SK-N-SH (cell line): ENCODE measurements around the gene CDC45. TPM values are rescaled to one million over a fixed set of nuclear protein-coding genes. Genes with fewer than 3 reads are reported as not detected.

Experiments
- CTCF ChIA-PET: fragments of 300-600, 350-600 bp; formaldehyde crosslinking; extraction: SDS; loops from one replicate; lab custom pipeline; 2021; lab: Yijun Ruan, JAX
- POLR2A ChIA-PET: fragments of 350-600 bp; sonication (Branson Sonifier 250); formaldehyde crosslinking; extraction: SDS; loops from one replicate; lab custom pipeline; 2020; ENCODE audit warnings: antibody characterized with exemption, inconsistent platforms; lab: Yijun Ruan, JAX
- DNase-seq: peaks from one replicate; pipeline ENCODE4 v3.0.0; 2012
- H2AFZ ChIP-seq: fragments of 200-600 bp; sonication (generic); 2 replicates; pipeline ENCODE4 v1.8.1; 2016; ENCODE audit warnings: antibody characterized with exemption, mild to moderate bottlenecking, low read depth
- H3F3A ChIP-seq: fragments of 200-600 bp; sonication (generic); replicated peaks from 2 replicates; pipeline ENCODE3; 2016; ENCODE audit warnings: antibody characterized with exemption, mild to moderate bottlenecking; ENCODE audit not compliant: insufficient read depth
- H3K27ac ChIP-seq, 2 experiments: fragments of 200-500 bp in 1 of 2; fragments of 200-600 bp in 1 of 2; sonication (Bioruptor generic) in 1 of 2; sonication (generic), shearing (Covaris generic) in 1 of 2; 2 replicates each; pipeline versions ENCODE4 v1.5.1 to v1.6.1; 2014 to 2016; ENCODE audit warnings: low read depth in 2 of 2, inconsistent platforms in 1 of 2, low read length in 1 of 2, mild to moderate bottlenecking in 1 of 2, mixed read lengths in 1 of 2
- H3K27me3 ChIP-seq: fragments of 200-600 bp; sonication (generic), shearing (Covaris generic); 2 replicates; pipeline ENCODE4 v1.6.1; 2016; ENCODE audit warnings: mixed run types; ENCODE audit not compliant: insufficient read depth
- H3K36me3 ChIP-seq, 2 experiments: fragments of 200-500 bp in 1 of 2; fragments of 200-600 bp in 1 of 2; sonication (Bioruptor generic) in 1 of 2; sonication (generic) in 1 of 2; replicated peaks in 1 of 2; 2 replicates each; pipeline versions ENCODE3 to v1.5.1; 2014 to 2016; ENCODE audit warnings: low read length in 1 of 2, mild to moderate bottlenecking in 1 of 2; ENCODE audit not compliant: insufficient read depth in 2 of 2, control insufficient read depth in 1 of 2
- H3K4me1 ChIP-seq, 2 experiments: fragments of 200-500 bp in 1 of 2; fragments of 200-600 bp in 1 of 2; sonication (Bioruptor generic) in 1 of 2; sonication (generic), shearing (Covaris generic) in 1 of 2; 2 replicates each; pipeline versions ENCODE4 v1.5.1 to v1.6.1; 2014 to 2016; ENCODE audit warnings: low read depth in 1 of 2, low read length in 1 of 2, mixed run types in 1 of 2; ENCODE audit not compliant: insufficient read depth in 2 of 2, control insufficient read depth in 1 of 2
- H3K4me2 ChIP-seq: fragments of 200-600 bp; sonication (generic), shearing (Covaris generic); 2 replicates; pipeline ENCODE4 v1.6.1; 2017; ENCODE audit warnings: mixed run types
- H3K4me3 ChIP-seq, 2 experiments: fragments of 200-500 bp in 1 of 2; fragments of 200-600 bp in 1 of 2; sonication (Bioruptor generic) in 1 of 2; sonication (generic), shearing (Covaris generic) in 1 of 2; 2 replicates each; pipeline versions ENCODE4 v1.5.1 to v1.8.1; 2014 to 2016; ENCODE audit warnings: low read depth in 2 of 2, inconsistent platforms in 1 of 2, low read length in 1 of 2, mild to moderate bottlenecking in 1 of 2, mixed read lengths in 1 of 2, moderate library complexity in 1 of 2
- H3K79me2 ChIP-seq: fragments of 200-600 bp; sonication (generic); 2 replicates; pipeline ENCODE4 v1.8.1; 2017; ENCODE audit warnings: mild to moderate bottlenecking; ENCODE audit not compliant: insufficient read depth
- H3K9ac ChIP-seq: fragments of 200-600 bp; sonication (generic); 2 replicates; pipeline ENCODE4 v1.6.1; 2017; ENCODE audit warnings: mixed run types
- H3K9me2 ChIP-seq: fragments of 200-600 bp; sonication (generic); 2 replicates; pipeline ENCODE4 v1.6.1; 2017; ENCODE audit warnings: mixed run types
- H3K9me3 ChIP-seq: fragments of 200-600 bp; sonication (generic); 2 replicates; pipeline ENCODE4 v1.6.1; 2017; ENCODE audit warnings: mixed run types, mild to moderate bottlenecking, moderate library complexity
- H4K20me1 ChIP-seq: fragments of 200-600 bp; sonication (generic); 2 replicates; pipeline ENCODE4 v1.6.1; 2017; ENCODE audit warnings: mild to moderate bottlenecking, mixed run types; ENCODE audit not compliant: insufficient read depth
- EP300 ChIP-seq, 2 experiments: IDR thresholded peaks; 2 replicates each; pipeline versions ENCODE4 v1.4.0 to v1.6.1; 2012; ENCODE audit warnings: borderline replicate concordance in 1 of 2, low read depth in 1 of 2, low read length in 1 of 2
- EZH2phosphoT487 ChIP-seq: fragments of 200-600 bp; sonication (generic); IDR thresholded peaks from 2 replicates; pipeline ENCODE4 v1.6.1; 2017; ENCODE audit warnings: low read depth, mixed run types, mild to moderate bottlenecking, antibody characterized with exemption, moderate library complexity, borderline replicate concordance
- FOSL2 ChIP-seq: IDR thresholded peaks from 2 replicates; pipeline ENCODE4 v1.4.0; 2012; ENCODE audit warnings: low read depth, mild to moderate bottlenecking, moderate library complexity, borderline replicate concordance
- FOXJ3 ChIP-seq: sonication (generic); formaldehyde crosslinking; IDR thresholded peaks from 2 replicates; pipeline ENCODE4 v1.5.1; 2020; ENCODE audit warnings: mild to moderate bottlenecking, missing genetic modification reagents
- FOXM1 ChIP-seq: IDR thresholded peaks from 2 replicates; pipeline ENCODE4 v1.4.0; 2012; ENCODE audit warnings: low read depth, mild to moderate bottlenecking
- GABPA ChIP-seq: IDR thresholded peaks from 2 replicates; pipeline ENCODE4 v1.4.0; 2012; ENCODE audit warnings: low read depth, mild to moderate bottlenecking
- GATA2 ChIP-seq: sonication (generic); formaldehyde crosslinking; IDR thresholded peaks from 2 replicates; pipeline ENCODE4 v1.5.0; 2020; ENCODE audit warnings: mild to moderate bottlenecking, missing genetic modification reagents
- JUND ChIP-seq: IDR thresholded peaks from 2 replicates; pipeline ENCODE4 v1.4.0; 2012
- MAX ChIP-seq: IDR thresholded peaks from 2 replicates; pipeline ENCODE4 v1.4.0; 2012; ENCODE audit warnings: low read depth
- MEF2A ChIP-seq: IDR thresholded peaks from 2 replicates; pipeline ENCODE4 v1.4.0; 2012; ENCODE audit warnings: low read depth, borderline replicate concordance
- MXI1 ChIP-seq: IDR thresholded peaks from 2 replicates; pipeline ENCODE4 v1.6.1; 2012; ENCODE audit warnings: mild to moderate bottlenecking, low read depth, low read length, improper control_type of control experiment
- NFIC ChIP-seq: IDR thresholded peaks from 2 replicates; pipeline ENCODE4 v1.4.0; 2012; ENCODE audit warnings: borderline replicate concordance
- NRF1 ChIP-seq: IDR thresholded peaks from 2 replicates; pipeline ENCODE4 v1.6.1; 2012; ENCODE audit warnings: low read depth, mild to moderate bottlenecking, low read length
- POLR2AphosphoS5 ChIP-seq: IDR thresholded peaks from 2 replicates; pipeline ENCODE4 v1.6.1; 2012; ENCODE audit warnings: low read depth, low read length
- RCOR1 ChIP-seq: fragments of 150-350 bp; IDR thresholded peaks from 2 replicates; pipeline ENCODE4 v1.6.1; 2017; ENCODE audit warnings: antibody characterized with exemption, low read length
- RXRA ChIP-seq: IDR thresholded peaks from 2 replicates; pipeline ENCODE4 v1.4.0; 2012; ENCODE audit warnings: low read depth, mild to moderate bottlenecking, borderline replicate concordance
- TCF12 ChIP-seq: IDR thresholded peaks from 2 replicates; pipeline ENCODE4 v1.4.0; 2012
- TEAD4 ChIP-seq: IDR thresholded peaks from 2 replicates; pipeline ENCODE4 v1.4.0; 2012; ENCODE audit warnings: mild to moderate bottlenecking, borderline replicate concordance; ENCODE audit not compliant: insufficient read depth
- USF1 ChIP-seq: IDR thresholded peaks from 2 replicates; pipeline ENCODE4 v1.4.0; 2012; ENCODE audit warnings: low read depth, borderline replicate concordance
- USF2 ChIP-seq: fragments of 150-350 bp; IDR thresholded peaks from 2 replicates; pipeline ENCODE4 v1.6.1; 2017; ENCODE audit warnings: antibody characterized with exemption, low read length, low read depth, borderline replicate concordance
- YY1 ChIP-seq: IDR thresholded peaks from 2 replicates; pipeline ENCODE4 v1.4.0; 2012; ENCODE audit warnings: low read depth, mild to moderate bottlenecking
- WGBS: methylation state at CpG from one replicate; pipeline ENCODE4 v1.1.6; 2017; ENCODE audit warnings: low lambda C conversion rate; 5-methylcytosine and 5-hydroxymethylcytosine counted together
- polyA plus RNA-seq, 3 experiments: library from polyadenylated mRNA; depleted of rRNA; stranded (reverse); fragments of >200 nt; gene quantifications; 2 replicates each; pipeline ENCODE4 v1.2.3, GENCODE V29; 2012
- TF ChIP-seq, protein P1 (sequence below): fragments of 150-350 bp; IDR thresholded peaks from 2 replicates; pipeline ENCODE4 v1.6.1; 2016; ENCODE audit warnings: mild to moderate bottlenecking, low read depth, low read length

The CDC45 gene
- polyA plus RNA-seq, 1 of the 3 experiments (the other 2 are of a cell fraction), result 23.6 TPM

DNA sequence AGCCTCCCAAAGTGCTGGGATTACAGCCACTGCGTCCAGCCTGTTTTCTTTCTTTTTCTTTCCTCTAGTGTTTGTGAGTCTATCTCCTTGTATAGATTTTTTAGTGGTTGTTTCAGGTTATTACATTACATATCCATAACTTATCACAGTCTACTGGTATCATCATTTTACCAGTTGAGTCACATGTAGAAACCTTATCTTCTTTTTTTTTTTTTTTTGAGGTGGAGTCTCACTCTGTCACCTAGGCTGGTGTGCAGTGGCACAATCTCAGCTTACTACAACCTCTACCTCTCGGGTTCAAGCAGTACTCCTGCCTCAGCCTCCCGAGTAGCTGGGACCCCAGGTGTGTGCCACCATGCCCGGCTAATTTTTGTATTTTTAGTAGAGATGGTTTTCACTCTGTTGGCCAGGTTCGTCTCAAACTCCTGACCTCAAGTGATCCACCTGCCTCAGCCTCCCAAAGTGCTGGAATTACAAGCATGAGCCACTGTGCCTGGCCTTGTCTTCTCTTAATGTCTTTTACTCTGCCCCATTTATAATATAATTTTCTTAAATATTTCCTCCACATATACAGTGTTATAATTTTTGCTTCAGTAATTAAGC is 11.0 kb downstream of the CDC45 start:
- 99% methylated on average over 5 of the region's 5 CpGs for WGBS

DNA sequence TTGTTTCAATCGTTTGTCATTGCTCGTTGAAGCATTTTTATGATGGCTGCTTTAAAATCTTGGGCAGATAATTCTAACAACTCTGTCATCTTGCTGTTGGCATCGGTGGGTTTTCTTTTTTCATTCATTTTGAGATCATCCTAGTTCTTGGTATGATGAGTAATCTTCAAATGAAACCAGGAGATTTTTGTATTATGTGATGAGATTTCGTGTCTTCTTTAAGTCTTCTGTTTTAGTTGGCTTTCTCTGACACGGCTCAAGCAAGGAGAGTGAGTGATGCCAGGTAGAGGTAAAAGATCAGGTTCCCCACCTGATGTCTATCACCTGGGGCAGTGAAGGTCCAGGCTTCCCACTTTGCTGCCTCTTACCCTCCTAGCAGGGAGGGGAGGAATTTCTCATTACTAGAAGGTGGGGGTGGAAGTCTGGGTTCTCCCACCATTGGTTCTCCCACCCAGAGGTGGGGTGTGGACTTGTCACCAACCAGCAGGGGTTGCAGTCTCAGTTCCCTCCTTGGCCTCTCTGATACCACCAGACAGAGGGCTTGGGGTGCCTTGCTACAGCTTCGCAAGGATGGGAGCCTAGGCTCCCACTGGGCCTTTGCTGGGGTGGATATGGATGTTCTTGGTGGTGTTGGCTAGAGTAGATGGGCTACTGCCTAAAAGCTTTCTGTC is 12.9 kb downstream of the CDC45 start:
- POLR2A ChIA-PET, result no interaction called here
- no peak overlapping the region for H3K27ac ChIP-seq
- CTCF ChIA-PET, result interaction anchor here (3.9 kb wide), 1 partner anchor 139 kb away, joined by 39 read pairs; no protein-coding TSS in a partner anchor
- no peak overlapping the region for H3K9ac ChIP-seq
- no peak overlapping the region for H2AFZ ChIP-seq
- no peak overlapping the region for H3K4me2 ChIP-seq
- WGBS, result 92% methylated on average over 5 of the region's 6 CpGs
- H3K4me3 ChIP-seq, result no peak overlapping the region
- no peaks in the 10 kb centered on the region for H3K4me1 ChIP-seq
- H3K27me3 ChIP-seq, result no peaks in the 10 kb centered on the region
- H4K20me1 ChIP-seq, result no peaks in the 10 kb centered on the region
- peaks cover 3% of the 10 kb centered on the region for H3F3A ChIP-seq
- H3K9me3 ChIP-seq, result no peaks in the 10 kb centered on the region
- no peaks in the 10 kb centered on the region for H3K79me2 ChIP-seq
- no peaks in the 10 kb centered on the region for H3K9me2 ChIP-seq
- peaks cover 5 to 6% of the 10 kb centered on the region in 2 experiments for H3K36me3 ChIP-seq
- no peak for DNase-seq
- TF ChIP-seq FOXM1 (no peak), YY1 (no peak), POLR2AphosphoS5 (no peak), TEAD4 (no peak), USF1 (no peak), TCF12 (no peak), FOSL2 (no peak), EP300 (IDR thresholded peaks at IDR 0.05; ENCODE audit: borderline replicate concordance in 1 of 2, low read depth in 1 of 2, low read length in 1 of 2) (no peak), NRF1 (no peak), NFIC (no peak), MAX (no peak), USF2 (no peak)

More for the DNA sequence above, 11.0 kb downstream of the CDC45 start:
- CTCF ChIA-PET, result interaction anchor here (0.9 to 3.9 kb wide), 4 partner anchors 11 to 140 kb away, joined by 3 to 43 read pairs (median 4); no protein-coding TSS in a partner anchor
- H3K27me3 ChIP-seq, result no peaks in the 10 kb centered on the region
- no peaks in the 10 kb centered on the region for H3K4me1 ChIP-seq
- no peaks in the 10 kb centered on the region for H3K9me2 ChIP-seq
- H3K27ac ChIP-seq, result no peak overlapping the region
- H3K36me3 ChIP-seq, result peaks cover 8% of the 10 kb centered on the region in 2 experiments
- H3K4me3 ChIP-seq, result no peak overlapping the region
- no peak for DNase-seq
- TF ChIP-seq, protein P1, sequence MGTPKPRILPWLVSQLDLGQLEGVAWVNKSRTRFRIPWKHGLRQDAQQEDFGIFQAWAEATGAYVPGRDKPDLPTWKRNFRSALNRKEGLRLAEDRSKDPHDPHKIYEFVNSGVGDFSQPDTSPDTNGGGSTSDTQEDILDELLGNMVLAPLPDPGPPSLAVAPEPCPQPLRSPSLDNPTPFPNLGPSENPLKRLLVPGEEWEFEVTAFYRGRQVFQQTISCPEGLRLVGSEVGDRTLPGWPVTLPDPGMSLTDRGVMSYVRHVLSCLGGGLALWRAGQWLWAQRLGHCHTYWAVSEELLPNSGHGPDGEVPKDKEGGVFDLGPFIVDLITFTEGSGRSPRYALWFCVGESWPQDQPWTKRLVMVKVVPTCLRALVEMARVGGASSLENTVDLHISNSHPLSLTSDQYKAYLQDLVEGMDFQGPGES, result no peak
- TF ChIP-seq GABPA (no peak), GATA2 (CRISPR knock-in tag) (no peak), JUND (no peak), FOXJ3 (CRISPR knock-in tag) (no peak), FOSL2 (no peak), FOXM1 (no peak), RXRA (no peak), MXI1 (no peak), TCF12 (no peak), RCOR1 (no peak), EZH2phosphoT487 (no peak), NRF1 (no peak), MEF2A (no peak), USF1 (no peak), NFIC (no peak)
- no peak overlapping the region for H2AFZ ChIP-seq
- no peaks in the 10 kb centered on the region for H3K9me3 ChIP-seq
- H3F3A ChIP-seq, result peaks cover 3% of the 10 kb centered on the region
- no peaks in the 10 kb centered on the region for H4K20me1 ChIP-seq
- H3K4me2 ChIP-seq, result no peak overlapping the region
- no peak overlapping the region for H3K9ac ChIP-seq
- H3K79me2 ChIP-seq, result no peaks in the 10 kb centered on the region
- POLR2A ChIA-PET, result no interaction called here
